Panc1 (cell line): ENCODE measurements around the gene ECM1. TPM values are rescaled to one million over a fixed set of nuclear protein-coding genes. Genes with fewer than 3 reads are reported as not detected.

Source experiments
- ATAC-seq: fragments of 200-7000 bp; cut with Tn5 transposase; 2 replicates; pipeline ENCODE4 v1.9.1; 2020; ENCODE audit warnings: mild to moderate bottlenecking, moderate library complexity
- BruUV-seq: library from RNA; stranded (reverse); fragments of 400-500 nt; replicated peaks from 2 replicates; lab custom pipeline; 2021; lab: Mats Ljungman, UMichigan
- CTCF ChIA-PET: fragments of 300-600 bp; sonication (Branson Sonifier 250); formaldehyde crosslinking; loops from one replicate; lab custom pipeline; 2022; ENCODE audit warnings: antibody characterized with exemption; lab: Charles Lee
- POLR2A ChIA-PET: fragments of 300-600 bp; sonication (Branson Sonifier 250); formaldehyde crosslinking; loops from one replicate; lab custom pipeline; 2022; ENCODE audit warnings: antibody characterized with exemption; lab: Charles Lee
- DNase-seq: peaks from one replicate; pipeline ENCODE4 v3.0.0-alpha.2; 2010; ENCODE audit warnings: low read depth, low spot score
- H3K27ac ChIP-seq: 2 replicates; pipeline ENCODE4 v1.5.1; 2011; ENCODE audit warnings: mild to moderate bottlenecking, low read length, inconsistent platforms
- H3K27me3 ChIP-seq: fragments of 200-500 bp; sonication (Bioruptor generic); 2 replicates; pipeline ENCODE4 v1.6.0; 2014; ENCODE audit warnings: low read length, inconsistent platforms; ENCODE audit not compliant: control insufficient read depth, insufficient read depth
- H3K36me3 ChIP-seq: fragments of 200-500 bp; sonication (Bioruptor generic); 2 replicates; pipeline ENCODE4 v1.5.1; 2014; ENCODE audit warnings: inconsistent platforms, mild to moderate bottlenecking, low read length, moderate library complexity; ENCODE audit not compliant: control insufficient read depth, insufficient read depth
- H3K4me1 ChIP-seq: 2 replicates; pipeline ENCODE4 v1.5.1; 2011; ENCODE audit warnings: inconsistent platforms, mild to moderate bottlenecking, low read length, moderate library complexity; ENCODE audit not compliant: control insufficient read depth, insufficient read depth
- H3K4me3 ChIP-seq, 2 experiments: 2 replicates each; pipeline ENCODE4 v1.5.1; 2011 to 2012; ENCODE audit warnings: low read depth in 2 of 2, low read length in 2 of 2, mild to moderate bottlenecking in 2 of 2, inconsistent platforms in 1 of 2, moderate library complexity in 1 of 2
- H3K9me3 ChIP-seq: fragments of 200-500 bp; sonication (Bioruptor generic); 2 replicates; pipeline ENCODE4 v1.5.1; 2014; ENCODE audit warnings: low read depth, mild to moderate bottlenecking, inconsistent platforms, low read length, moderate library complexity; ENCODE audit not compliant: control insufficient read depth, insufficient read depth
- CTCF ChIP-seq: fragments of 450-650 bp; IDR thresholded peaks from 2 replicates; pipeline ENCODE4 v1.5.1; 2017; ENCODE audit warnings: mild to moderate bottlenecking
- POLR2AphosphoS5 ChIP-seq: IDR thresholded peaks from 2 replicates; pipeline ENCODE4 v1.6.1; 2012; ENCODE audit warnings: mild to moderate bottlenecking, low read depth, low read length, moderate library complexity
- SIN3A ChIP-seq: IDR thresholded peaks from 2 replicates; pipeline ENCODE4 v1.6.1; 2012; ENCODE audit warnings: low read depth, mild to moderate bottlenecking, low read length, moderate library complexity, borderline replicate concordance; ENCODE audit not compliant: insufficient read depth
- TCF7L2 ChIP-seq: IDR thresholded peaks from 2 replicates; pipeline ENCODE4 v1.6.1; 2011; ENCODE audit warnings: mild to moderate bottlenecking, low read depth, low read length, inconsistent platforms
- in situ Hi-C: cut with HindIII; loops from 2 replicates; pipeline ENCODE4 v1.10.0; 2016; ENCODE audit warnings: low sequenced_read_pairs, low pct_unique_long_range_greater_than_20kb
- intact Hi-C: fragments of 100-400 bp; cut with micrococcal nuclease; formaldehyde crosslinking; loops from one replicate; pipeline ENCODE4 v1.10.0; 2022; ENCODE audit not compliant: unreplicated experiment
- total RNA-seq: library from RNA; stranded (reverse); gene quantifications from one replicate; pipeline ENCODE4 v1.2.1, GENCODE V29; 2021; ENCODE audit not compliant: unreplicated experiment
- TF ChIP-seq, protein P1 (sequence below), 2 experiments: IDR thresholded peaks; 2 replicates each; pipeline ENCODE4 v1.6.1; 2011 to 2012; ENCODE audit warnings: low read depth in 2 of 2, control low read depth in 1 of 2, low read length in 1 of 2, mild to moderate bottlenecking in 1 of 2, moderate library complexity in 1 of 2; ENCODE audit not compliant: insufficient read depth in 1 of 2

Gene ECM1
- total RNA-seq, 1 experiment from 2014 or later = 2.2 TPM

GRCh38 chr1:150534002-150534401 is 26.1 kb downstream of the ECM1 start:
- intact Hi-C loops (no loop called here), in situ Hi-C loops (no loop called here)
- ChIA-PET CTCF (interaction anchor here (0.5 to 0.6 kb wide), 2 partner anchors 8 to 17 kb away, joined by 3 to 6 read pairs; no protein-coding TSS in a partner anchor), POLR2A (interaction anchor here (0.6 to 0.7 kb wide), 2 partner anchors 272 to 365 kb away, joined by 3 to 5 read pairs; no protein-coding TSS in a partner anchor)
- no TSS peak for BruUV-seq
- no peak for TF ChIP-seq SIN3A
- TF ChIP-seq POLR2AphosphoS5 = no peak
- ATAC-seq = no peak
- no peaks in the 10 kb centered on the region for H3K27me3 ChIP-seq
- H3K27ac ChIP-seq = no peak overlapping the region
- no peak for DNase-seq
- H3K4me1 ChIP-seq = no peaks in the 10 kb centered on the region
- no peaks in the 10 kb centered on the region for H3K9me3 ChIP-seq
- H3K4me3 ChIP-seq = no peak overlapping the region
- H3K36me3 ChIP-seq = no peaks in the 10 kb centered on the region

DNA sequence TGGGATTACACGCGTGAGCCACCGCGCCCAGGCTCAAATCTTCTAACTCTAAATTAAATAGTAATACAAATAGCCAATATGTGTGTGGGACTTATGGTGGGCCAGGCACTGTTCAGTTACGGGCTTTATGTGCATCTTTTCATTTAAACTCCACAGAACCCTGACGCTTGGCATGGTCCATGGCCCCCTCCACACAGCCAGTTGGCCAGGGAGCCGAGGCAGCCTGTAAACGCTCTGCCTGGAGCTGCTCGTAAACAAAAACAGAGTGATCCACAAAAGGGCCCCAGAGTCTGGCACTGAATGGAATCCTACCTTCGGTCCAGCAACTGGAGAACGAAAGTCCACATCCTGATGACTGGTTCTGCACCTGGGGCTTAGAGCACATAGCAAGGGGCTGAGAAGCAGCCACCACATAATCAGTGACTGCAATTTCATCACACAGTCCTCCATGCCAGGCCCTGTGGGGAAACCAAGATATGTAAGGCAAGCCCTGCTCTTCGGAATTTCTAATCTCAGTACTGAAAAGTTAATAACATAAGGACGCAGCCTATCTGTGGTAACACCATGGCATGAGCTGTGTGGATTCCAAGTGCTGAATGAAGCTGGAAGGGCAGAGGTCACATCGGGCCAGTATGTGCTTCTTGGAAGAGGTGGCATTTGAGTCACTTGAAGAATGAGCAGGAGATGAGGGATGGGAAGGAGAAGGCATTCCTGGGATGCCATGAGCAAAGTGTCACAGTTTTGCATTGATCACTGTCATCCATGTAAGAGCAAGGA is 27.8 kb downstream of the ECM1 start:
- in situ Hi-C loops = no loop called here
- ATAC-seq = no peak
- no peak for DNase-seq
- Histone ChIP-seq H3K36me3 (no peaks in the 10 kb centered on the region), H3K4me3 (no peak overlapping the region), H3K27me3 (no peaks in the 10 kb centered on the region), H3K27ac (no peak overlapping the region), H3K9me3 (no peaks in the 10 kb centered on the region), H3K4me1 (no peaks in the 10 kb centered on the region)
- TF ChIP-seq SIN3A (no peak), POLR2AphosphoS5 (no peak), CTCF (no peak), TCF7L2 (no peak)
- TF ChIP-seq, protein P1, sequence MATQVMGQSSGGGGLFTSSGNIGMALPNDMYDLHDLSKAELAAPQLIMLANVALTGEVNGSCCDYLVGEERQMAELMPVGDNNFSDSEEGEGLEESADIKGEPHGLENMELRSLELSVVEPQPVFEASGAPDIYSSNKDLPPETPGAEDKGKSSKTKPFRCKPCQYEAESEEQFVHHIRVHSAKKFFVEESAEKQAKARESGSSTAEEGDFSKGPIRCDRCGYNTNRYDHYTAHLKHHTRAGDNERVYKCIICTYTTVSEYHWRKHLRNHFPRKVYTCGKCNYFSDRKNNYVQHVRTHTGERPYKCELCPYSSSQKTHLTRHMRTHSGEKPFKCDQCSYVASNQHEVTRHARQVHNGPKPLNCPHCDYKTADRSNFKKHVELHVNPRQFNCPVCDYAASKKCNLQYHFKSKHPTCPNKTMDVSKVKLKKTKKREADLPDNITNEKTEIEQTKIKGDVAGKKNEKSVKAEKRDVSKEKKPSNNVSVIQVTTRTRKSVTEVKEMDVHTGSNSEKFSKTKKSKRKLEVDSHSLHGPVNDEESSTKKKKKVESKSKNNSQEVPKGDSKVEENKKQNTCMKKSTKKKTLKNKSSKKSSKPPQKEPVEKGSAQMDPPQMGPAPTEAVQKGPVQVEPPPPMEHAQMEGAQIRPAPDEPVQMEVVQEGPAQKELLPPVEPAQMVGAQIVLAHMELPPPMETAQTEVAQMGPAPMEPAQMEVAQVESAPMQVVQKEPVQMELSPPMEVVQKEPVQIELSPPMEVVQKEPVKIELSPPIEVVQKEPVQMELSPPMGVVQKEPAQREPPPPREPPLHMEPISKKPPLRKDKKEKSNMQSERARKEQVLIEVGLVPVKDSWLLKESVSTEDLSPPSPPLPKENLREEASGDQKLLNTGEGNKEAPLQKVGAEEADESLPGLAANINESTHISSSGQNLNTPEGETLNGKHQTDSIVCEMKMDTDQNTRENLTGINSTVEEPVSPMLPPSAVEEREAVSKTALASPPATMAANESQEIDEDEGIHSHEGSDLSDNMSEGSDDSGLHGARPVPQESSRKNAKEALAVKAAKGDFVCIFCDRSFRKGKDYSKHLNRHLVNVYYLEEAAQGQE (IDR thresholded peaks at IDR 0.05; ENCODE audit: insufficient read depth in 1 of 2, low read depth in 2 of 2, low read length in 1 of 2) = no peak
- no TSS peak for BruUV-seq
- ChIA-PET CTCF (interaction anchor here (0.6 to 1.2 kb wide), 3 partner anchors 9 to 280 kb away, joined by 3 to 7 read pairs (median 3); no protein-coding TSS in a partner anchor), POLR2A (no interaction called here)
- intact Hi-C loops = no loop called here
